HG03103 (cell line): Measurements from ENCODE around the gene PHLDB1.

Source experiments
- ATAC-seq: cut with Tn5 transposase; IDR thresholded peaks from one replicate; pipeline ENCODE4 v1.9.1; 2021; ENCODE audit warnings: low read depth; ENCODE audit not compliant: unreplicated experiment

PHLDB1 gene

DNA sequence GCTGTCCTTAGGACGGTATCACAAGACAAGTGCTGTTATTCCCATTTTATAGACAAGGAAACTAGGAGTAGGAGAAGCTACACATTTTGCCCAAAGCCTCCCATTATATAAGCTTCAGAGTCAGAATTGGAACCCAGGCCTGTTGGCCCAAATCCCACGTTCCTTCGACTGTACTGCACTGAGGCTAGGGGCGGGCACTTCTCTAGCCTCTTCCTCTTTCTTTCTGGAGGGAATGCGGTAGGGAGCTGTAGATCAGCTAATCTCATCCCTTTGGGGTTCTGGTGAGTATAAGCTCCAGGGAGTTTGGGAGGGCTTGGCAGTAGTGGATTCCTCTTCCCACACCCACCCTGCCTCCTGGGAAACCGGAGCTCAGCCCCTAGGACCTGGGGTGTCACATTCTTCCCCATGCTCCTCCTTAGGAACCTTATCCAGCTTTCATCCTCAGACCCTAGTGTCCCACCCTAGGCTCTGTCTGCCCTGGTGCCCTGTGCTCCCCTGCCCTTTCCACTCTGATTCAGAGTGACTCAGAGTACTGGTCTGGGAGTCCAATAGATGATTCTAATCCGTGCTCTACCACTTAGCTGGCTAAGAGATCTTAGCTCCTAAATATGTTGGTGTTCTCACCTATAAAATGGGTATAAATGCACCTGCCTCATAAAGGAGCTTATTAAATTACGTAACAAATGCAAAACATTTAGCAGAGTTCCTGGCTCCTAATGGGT is 29.3 kb downstream of the PHLDB1 start:
- ATAC-seq: no peak

DNA sequence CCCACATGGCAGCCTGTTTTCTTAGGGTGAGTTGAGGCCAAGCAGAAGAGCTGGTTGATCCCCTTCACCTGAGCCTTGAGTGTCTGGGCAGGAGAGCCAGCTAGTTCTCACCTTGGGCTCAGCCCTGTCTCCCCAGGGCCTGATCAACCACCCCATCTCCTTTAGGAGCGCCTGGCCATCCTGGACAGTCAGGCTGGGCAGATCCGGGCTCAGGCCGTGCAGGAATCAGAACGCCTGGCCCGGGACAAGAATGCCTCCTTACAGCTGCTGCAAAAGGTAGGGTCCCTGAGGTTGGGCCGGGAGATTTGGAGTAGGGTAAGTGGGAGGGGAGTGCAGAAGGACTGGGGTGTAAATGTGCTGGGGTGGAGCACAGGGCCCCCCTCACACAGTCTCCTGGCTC is 31.3 kb downstream of the PHLDB1 start:
- no peak for ATAC-seq

DNA sequence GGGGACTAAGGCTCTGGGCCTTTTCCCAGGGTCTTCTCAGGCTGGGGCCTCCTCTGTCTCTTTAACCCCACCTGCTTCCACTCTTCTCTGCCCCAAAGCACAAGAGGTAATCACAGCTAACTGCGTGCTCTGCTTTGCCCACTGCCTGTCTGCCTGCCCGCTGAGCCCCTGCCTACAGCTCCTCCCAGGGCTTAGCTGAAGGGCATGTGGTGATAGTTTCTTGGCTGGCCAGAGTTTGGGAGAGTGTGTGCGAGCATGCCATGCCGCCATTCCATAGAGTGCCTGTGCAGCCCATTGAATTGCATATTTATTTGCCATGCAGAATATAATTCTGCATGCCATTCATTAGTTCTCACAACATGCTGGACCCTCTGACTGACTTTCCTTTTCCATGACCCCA is 32.5 kb downstream of the PHLDB1 start:
- ATAC-seq: no peak

DNA sequence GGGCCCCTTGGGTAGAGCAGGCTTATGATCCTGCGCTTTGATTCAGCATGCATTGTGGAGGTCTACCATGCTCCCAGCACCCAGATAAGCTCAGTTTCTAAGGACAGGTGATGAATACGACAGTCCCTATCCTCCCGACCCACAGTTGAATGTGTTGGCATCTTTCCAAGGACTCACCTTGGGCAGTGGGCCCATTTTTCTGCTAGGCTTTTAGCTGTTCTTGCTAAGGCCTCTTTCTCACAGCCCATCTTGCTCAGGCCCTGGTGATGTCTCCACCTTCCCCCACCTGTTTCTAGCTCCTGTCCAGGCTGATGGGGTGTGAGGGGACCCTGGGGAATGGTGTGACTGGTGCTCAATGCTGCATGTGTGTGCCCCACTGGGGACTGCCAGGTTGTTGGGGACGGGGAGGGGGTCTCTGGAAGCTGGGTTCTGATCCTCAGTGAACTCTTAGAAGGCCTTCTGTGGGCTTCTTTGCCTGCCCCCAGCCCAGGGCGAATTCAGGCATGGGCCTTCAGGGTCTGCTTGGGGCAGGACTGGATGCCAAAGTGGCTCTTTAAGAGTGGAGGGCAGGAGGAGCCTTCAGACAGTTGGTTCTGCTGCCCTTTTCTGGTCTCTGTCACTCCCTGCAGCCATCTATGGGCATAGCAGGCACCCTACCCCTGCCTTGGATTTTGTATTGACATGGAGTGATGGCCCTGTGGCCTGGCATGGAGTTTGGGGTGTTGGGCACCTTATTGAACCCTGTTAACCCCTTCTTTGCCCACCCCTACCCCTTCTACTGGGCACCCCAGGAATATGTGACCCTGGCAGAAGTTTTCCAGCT is 33.1 kb downstream of the PHLDB1 start:
- no peak for ATAC-seq

DNA sequence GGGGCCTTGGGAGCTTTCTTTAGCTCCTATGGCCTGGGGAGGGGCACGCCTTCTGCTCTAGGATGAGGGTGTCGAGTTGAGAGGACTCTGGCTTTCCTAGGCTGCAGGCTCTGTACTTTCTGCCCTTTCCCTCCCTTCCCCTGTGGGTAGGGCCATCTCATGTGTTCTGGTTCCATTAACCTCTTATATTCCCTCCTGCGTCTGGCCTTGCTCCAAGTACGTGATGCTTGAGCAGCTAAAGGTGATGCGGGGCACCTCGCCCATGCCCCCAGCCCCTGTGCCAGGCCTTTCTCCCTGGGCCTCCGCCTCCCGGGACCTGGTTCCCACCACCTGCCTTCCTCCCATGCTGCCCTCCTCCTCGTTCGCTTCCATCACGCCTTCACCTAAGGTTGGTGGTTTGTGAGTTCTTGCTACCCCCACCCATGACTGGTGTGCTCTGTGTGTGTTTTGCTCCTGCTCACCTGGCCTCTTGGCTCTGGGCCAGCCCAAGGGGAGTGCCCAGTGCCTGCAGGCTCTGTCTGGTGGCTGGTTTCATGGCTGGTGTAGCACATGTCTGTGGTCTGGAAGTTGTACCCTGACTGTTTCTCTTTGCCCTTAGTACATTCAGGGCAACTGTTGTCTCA is 34.1 kb downstream of the PHLDB1 start:
- ATAC-seq: no peak

DNA sequence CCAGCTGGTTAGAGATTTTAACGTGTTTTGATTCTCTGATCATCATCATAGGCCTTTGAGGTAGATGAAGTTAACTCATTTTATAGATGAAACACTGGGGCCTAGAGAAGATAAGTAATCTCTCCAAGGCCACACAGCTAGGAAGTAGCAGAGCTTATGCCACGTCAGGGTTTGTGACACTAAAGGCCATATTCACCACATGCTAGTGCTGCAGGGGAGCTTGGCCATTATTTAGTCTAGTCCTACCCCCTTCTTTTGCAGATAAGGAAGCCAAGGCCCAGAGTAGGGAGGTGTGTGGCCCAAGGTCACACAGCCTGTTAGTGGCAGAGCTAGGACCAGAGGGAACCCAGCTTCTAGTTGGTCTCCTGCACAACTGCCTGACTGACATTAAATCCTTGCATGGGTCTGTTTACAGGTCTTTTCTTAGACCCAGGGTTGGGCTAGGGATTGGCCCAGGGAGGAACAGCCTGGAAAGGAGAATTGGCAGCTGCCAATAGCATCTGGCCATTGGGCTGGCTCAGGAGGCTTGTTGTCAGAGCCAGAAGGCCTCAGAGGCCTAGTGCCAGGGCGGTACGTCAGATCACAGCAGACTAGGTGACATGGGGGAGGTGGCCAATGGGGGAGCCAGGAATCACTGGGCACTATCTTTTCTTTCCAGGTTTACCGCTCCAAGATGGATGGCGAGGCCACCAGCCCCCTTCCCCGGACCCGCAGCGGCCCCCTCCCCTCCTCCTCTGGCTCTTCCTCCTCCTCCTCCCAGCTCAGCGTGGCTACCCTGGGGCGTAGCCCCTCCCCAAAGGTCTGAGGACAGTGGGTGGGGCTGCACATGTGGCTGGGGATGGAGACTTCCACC is 36.0 kb downstream of the PHLDB1 start:
- no peak for ATAC-seq

DNA sequence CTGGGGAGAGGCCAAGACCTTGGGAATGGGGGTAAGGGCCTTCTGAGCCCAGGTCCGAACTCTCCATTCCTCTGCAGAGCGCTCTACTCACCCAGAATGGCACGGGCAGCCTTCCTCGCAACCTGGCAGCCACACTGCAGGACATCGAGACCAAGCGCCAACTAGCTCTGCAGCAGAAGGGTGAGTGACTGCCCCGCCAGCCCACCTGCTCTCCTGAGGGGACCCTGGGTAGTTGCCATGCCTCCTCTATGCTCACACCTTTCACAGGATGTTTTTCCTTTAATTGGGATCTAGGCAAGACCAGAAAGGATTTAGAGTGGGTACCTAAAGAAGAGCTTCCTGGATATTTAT is 36.6 kb downstream of the PHLDB1 start:
- ATAC-seq: no peak

DNA sequence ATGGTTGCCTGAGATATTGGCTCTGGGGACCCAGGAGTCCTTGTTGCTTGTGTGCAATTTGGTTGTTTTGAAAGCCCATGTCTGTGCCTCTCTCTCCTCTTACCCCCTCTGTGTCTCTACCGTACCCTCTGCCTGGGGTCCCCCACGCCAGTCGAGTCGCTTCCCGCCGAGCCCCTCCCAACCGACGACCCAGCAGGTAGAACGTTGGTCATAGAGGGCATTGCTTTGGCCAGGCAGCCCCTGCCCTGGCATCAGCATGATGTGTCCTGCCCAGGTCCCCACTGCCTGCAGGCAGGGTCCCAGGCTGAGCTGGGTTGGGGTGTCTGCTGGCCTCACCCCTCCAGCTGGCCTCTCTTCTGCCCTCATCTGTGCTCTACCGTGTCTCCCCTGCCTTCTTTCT is 37.1 kb downstream of the PHLDB1 start:
- ATAC-seq: no peak

DNA sequence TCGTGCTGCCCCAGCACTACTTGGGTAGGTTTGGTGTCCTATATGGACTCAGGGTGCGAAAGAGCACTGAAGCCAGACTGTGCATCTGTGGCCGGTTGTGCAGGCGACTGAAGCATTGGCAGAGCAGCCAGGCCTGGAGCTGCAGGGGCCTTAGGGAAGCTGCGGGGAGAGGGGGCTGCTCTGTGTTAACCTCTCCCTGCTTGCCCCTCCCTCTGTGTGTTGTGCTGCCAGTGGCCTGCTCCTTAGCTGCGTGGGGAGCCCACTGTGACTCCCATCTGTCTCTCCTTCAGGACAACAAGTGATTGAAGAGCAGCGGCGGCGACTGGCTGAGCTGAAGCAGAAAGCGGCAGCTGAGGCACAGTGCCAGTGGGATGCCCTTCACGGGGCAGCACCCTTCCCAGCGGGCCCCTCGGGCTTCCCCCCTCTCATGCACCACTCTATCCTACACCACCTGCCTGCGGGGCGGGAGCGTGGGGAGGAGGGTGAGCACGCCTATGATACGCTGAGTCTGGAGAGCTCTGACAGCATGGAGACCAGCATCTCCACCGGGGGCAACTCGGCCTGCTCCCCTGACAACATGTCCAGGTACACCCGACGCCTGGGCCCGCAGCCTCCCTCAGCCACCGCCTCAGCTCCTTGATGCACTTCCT is 37.8 kb downstream of the PHLDB1 start:
- ATAC-seq: no peak

DNA sequence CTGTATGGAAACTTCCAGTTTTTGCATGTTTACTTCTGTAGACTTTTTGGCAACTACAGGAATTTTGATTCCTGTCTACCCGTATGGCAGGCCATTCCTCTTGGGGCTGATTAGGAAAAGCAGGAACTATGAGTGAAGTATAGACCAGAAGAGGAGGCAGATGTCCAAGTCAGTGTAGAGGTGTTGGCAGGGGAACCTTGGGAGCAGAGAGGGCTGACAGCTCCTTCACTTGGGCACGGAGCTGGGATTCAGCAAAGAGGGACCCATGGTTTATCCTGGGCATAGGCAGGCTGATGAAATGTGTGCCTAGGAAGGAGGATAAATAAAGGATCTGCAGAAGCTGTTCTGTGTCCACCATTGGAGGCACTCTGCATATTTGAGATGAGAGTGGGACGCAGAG is 39.0 kb downstream of the PHLDB1 start:
- ATAC-seq: no peak

DNA sequence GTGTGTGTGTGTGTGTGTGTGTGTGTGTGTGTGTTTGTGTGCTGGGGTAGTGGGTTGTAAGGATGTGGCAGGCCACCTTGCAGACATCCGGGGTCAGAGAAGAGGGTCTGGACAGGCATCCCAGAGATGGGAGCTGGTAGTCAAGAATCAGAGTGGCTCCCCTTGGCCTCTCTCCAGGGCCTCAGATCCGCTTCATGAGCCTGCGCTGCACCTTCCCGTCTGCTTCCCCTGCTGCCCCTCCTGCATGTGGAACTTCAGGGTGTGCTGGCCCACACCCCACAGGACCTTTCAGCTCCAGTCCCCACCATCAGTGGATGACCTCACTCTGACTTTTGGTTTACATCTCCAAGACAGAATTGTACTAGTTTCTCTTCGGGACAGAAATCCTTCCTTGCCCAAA is 40.9 kb downstream of the PHLDB1 start:
- ATAC-seq: no peak

DNA sequence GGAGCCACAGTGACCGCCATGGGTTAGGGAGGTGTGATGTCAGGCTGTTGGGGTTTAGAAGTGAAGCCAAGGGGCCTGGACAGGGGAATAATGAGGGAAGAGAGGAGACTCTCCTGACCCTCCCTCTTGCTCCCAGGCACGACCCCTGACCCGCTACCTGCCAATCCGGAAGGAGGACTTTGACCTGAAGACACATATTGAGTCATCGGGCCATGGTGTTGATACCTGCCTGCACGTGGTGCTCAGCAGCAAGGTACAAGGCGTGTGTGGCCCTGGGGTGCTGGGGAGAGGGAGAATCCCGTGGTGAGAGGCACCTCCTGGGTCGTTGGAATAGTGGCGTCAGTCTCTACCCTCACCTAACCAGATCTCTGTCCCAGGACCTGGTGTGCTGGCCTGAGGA is 42.5 kb downstream of the PHLDB1 start:
- no peak for ATAC-seq

DNA sequence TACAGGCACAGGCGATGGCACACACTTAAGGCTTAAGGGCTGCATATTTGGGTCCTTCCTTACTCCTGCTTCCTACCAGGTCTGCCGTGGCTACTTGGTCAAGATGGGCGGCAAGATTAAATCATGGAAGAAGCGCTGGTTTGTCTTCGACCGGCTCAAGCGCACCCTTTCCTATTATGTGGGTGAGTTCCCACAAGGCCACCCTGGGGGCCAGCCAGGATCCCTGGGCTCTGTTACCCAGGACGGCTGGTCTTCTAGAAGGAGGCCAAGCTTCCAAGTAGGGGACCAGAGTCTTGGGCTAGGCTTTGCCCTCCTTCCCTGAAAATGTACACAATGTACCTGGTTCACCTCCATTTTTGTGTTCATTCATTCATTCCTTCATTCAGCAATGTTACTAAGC is 43.0 kb downstream of the PHLDB1 start:
- ATAC-seq: no peak

DNA sequence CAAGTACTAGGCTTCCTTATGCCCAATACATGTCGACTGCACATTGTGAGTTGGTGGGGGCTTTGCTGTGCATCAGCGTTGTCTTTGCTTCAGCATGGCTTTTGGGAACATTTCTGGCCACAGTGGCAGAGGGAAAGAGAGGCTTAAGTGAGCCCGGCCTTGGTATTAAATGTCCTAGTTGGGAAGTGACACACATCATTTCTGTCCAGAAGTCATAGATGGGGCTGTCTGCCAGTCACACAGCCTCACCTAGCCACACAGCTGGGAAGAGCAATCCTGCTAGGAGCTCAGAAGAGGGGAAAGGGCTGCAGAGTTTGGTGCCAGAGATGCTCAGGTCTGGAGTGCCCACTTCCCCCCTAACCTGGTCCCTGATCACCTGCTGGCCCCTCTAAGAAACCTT is 44.4 kb downstream of the PHLDB1 start:
- no peak for ATAC-seq

DNA sequence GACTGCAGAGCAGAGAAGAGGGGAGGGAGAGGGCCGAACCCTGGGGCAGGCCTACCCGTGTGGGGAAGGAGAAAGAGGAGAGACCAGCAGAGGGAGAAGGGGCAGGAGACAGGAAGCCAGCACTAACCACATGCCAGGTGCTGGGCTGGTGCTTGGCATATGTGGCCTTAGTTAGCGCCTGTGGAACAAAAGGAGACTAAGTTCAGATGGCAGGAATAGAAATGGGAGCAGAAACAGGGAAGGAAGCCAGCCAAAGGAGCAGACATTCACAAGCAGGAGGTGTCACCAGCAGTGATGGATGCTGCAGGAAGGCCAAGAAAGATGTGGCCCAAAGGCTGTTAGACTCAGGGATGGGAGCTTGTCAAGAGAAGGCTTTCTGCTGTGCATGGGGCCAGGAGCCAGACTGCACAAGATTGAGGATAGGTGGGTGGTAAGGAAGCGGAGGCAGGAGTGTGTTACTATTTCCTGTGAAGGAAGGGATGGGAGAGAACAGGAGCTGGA is 45.3 kb downstream of the PHLDB1 start:
- ATAC-seq: no peak

DNA sequence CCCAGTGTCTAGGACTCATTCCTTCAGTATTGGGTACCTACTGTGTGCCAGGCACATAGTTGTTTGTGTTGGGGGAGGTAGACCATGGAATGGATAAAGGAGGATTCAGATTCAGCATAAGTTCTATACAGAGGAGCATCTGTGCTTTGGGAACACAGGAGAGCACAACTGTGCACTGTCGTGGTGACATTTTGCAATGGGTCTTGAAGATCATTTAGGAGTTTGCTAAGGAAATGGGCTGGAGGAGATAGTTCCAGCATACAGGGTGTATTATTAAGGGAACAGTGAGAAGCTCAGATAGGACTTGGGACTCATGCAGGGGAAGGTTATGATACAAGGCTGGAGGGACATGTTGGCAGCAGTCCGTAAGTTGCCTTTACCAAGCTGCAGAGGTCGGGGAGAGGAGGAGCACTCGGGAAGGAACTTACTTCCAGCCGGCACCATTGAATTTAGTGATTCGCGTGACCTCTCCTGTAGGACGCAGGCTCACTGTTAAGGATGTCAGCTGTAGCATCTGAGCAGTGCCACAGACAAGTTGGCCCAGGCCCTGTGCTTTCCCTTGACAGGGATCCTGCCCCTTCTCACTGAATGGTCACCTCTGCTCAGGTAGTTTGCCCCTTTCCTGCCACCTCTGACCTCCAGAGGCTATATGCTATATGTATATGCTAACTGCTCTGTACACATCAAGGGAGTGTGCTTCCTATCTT is 46.4 kb downstream of the PHLDB1 start:
- ATAC-seq: no peak

DNA sequence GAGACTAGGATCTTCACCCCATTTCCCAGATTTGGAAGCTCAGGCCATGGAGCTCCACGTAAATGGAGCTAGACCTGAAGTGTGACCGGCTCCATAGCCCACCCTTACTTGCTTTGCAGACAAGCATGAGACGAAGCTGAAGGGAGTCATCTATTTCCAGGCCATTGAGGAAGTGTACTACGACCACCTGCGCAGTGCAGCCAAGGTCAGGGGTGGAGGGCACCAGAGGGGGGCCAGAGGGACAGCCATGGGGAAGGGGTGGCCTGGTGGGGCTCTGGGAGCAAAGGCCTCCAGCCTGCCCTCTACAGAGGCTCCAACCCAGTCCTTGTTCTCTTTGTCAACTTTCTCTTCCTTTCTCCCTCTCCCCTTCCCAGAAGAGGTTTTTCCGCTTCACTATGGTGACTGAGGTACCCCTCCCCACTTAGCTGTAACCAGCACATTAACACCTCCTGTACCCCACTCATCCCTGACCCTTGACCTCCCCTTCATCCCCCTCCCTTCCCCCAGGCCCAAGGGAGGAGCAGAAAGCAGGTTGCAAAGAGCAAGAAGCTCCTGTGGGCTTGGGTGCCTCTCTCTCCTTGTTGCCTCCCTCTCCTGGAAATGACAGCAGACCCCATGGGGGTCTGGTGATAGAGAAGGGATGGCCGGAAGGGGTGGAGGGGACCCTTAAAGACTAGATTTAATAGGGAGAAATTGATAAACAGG is 48.2 kb downstream of the PHLDB1 start:
- no peak for ATAC-seq

DNA sequence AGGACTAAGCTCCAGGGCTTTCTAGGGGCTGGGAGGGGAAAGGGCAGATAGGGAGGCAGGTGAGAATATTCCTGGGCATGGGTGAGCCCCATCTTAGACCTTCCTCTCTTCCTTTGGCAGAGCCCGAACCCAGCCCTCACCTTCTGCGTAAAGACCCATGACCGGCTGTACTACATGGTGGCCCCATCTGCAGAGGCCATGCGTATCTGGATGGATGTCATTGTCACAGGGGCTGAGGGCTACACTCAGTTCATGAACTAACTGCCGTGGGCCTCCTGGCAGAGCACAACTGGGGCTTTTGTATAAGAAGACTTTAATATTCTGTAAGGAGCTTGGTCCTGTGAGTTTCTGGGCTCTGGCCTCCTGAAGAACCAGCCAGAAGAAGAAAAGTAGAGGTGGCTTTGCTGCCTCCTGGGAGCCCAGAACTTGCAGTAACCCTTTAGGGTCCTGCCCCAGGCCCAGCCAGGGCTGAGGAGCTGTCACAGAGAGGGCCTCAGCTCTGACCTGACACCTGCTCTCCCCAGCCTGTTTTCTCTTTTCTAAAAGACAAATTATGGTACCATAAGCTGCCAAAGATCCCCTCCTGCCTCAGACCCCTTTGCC is 49.2 kb downstream of the PHLDB1 start:
- no peak for ATAC-seq

DNA sequence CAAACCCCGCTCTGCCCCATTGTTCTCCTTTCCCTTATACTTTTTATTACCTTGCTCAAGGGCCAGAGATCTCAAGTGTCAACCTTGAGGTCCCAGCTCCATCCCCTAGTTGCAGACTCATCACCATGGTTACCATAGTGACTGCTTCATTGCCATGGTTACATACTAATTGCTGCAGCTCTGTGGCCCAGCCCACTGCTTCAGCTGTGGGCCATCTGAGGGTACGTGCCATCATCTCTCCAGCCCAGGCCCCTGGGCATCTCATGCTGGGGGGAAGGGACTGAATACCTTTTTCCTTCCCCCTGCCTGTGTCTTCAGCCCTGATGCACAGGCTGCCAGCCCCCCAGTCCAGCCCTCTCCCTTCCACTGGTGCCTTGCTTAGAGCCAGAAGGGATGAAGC is 49.8 kb downstream of the PHLDB1 start:
- ATAC-seq: no peak
